ENCODE data around the gene DUOXA1. TPM values are rescaled to one million over a fixed set of nuclear protein-coding genes. Genes with fewer than 3 reads are reported as not detected.

The DUOXA1 gene
- total RNA-seq, 3 donors from 2014 or later, result 0.80 to 3.3 (median 1.0) TPM

GRCh38 chr15:45166834-45167630, 37.4 kb upstream of the DUOXA1 start:
- Histone ChIP-seq H3K36me3 (no peaks in the 10 kb centered on the region), H3K4me1 (no peaks in the 10 kb centered on the region), H3K27me3 (no peaks in the 10 kb centered on the region), H3K27ac (peak overlapping the region; percentile 97 to 99), H3K9me3 (no peaks in the 10 kb centered on the region), H3K4me3 (peak overlapping the region; percentile 55 to 92 (median 77))
- TF ChIP-seq, protein P1, sequence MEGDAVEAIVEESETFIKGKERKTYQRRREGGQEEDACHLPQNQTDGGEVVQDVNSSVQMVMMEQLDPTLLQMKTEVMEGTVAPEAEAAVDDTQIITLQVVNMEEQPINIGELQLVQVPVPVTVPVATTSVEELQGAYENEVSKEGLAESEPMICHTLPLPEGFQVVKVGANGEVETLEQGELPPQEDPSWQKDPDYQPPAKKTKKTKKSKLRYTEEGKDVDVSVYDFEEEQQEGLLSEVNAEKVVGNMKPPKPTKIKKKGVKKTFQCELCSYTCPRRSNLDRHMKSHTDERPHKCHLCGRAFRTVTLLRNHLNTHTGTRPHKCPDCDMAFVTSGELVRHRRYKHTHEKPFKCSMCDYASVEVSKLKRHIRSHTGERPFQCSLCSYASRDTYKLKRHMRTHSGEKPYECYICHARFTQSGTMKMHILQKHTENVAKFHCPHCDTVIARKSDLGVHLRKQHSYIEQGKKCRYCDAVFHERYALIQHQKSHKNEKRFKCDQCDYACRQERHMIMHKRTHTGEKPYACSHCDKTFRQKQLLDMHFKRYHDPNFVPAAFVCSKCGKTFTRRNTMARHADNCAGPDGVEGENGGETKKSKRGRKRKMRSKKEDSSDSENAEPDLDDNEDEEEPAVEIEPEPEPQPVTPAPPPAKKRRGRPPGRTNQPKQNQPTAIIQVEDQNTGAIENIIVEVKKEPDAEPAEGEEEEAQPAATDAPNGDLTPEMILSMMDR (IDR thresholded peaks at IDR 0.05), result peak; percentile 64 to 78 (median 65)
- TF ChIP-seq POLR2A (IDR thresholded peaks at IDR 0.05) (peak; percentile 43), POLR2AphosphoS5 (IDR thresholded peaks at IDR 0.05) (no peak)
- DNase-seq (ENCODE audit: low spot score in 2 of 2), result peak; percentile 77 to 83
- intact Hi-C loops (cut with DNase I; ENCODE audit: low total_unique reads), result no loop called here

- H3K27ac ChIP-seq, result peak overlapping the region in 1 of 2 donors; percentile 99
- no peaks in the 10 kb centered on the region for H3K4me1 ChIP-seq
- H3K4me3 ChIP-seq, result no peak overlapping the region
- TF ChIP-seq POLR2AphosphoS5 (IDR thresholded peaks at IDR 0.05) (no peak), POLR2A (IDR thresholded peaks at IDR 0.05) (no peak)
- TF ChIP-seq, protein P1 (IDR thresholded peaks at IDR 0.05), result no peak
- H3K36me3 ChIP-seq, result no peaks in the 10 kb centered on the region
- H3K27me3 ChIP-seq, result no peaks in the 10 kb centered on the region
- no peak for DNase-seq (ENCODE audit: low spot score in 2 of 2)
- intact Hi-C loops (cut with DNase I; ENCODE audit: low total_unique reads), result no loop called here
- no peaks in the 10 kb centered on the region for H3K9me3 ChIP-seq
These were observed 35.9 kb upstream of the DUOXA1 start for GRCh38 chr15:45165536-45165935.

DNA sequence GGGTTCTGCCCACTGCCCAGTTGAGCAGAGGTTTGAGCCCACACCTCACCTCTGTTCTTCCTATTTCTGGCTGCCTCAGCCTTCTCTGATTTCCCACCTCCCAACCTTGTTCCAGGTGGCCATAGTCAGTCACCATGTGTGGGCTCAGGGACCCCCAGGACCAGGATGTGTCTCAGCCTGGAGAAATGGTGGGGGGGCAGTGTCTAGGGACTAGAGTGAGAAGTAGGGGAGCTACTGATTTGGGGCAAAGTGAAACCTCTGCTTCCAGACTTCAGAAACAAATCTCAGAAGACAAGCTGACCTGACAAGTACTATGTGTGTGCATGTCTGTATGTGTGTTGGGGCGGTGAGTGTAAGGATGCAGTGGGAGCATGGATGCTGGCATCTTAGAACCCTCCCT, 35.2 kb upstream of the DUOXA1 start:
- intact Hi-C loops (cut with DNase I; ENCODE audit: low total_unique reads), result no loop called here
- no peaks in the 10 kb centered on the region for H3K9me3 ChIP-seq
- DNase-seq (ENCODE audit: low spot score in 2 of 2), result no peak
- no peak overlapping the region for H3K4me3 ChIP-seq
- no peaks in the 10 kb centered on the region for H3K4me1 ChIP-seq
- no peaks in the 10 kb centered on the region for H3K27me3 ChIP-seq
- H3K36me3 ChIP-seq, result no peaks in the 10 kb centered on the region
- H3K27ac ChIP-seq, result no peak overlapping the region
- no peak for TF ChIP-seq POLR2A (IDR thresholded peaks at IDR 0.05)
- no peak for TF ChIP-seq POLR2AphosphoS5 (IDR thresholded peaks at IDR 0.05)
- TF ChIP-seq, protein P1 (IDR thresholded peaks at IDR 0.05), result no peak

GRCh38 chr15:45163508-45163856, 33.8 kb upstream of the DUOXA1 start:
- H3K4me1 ChIP-seq, result no peaks in the 10 kb centered on the region
- no peak for TF ChIP-seq POLR2A (IDR thresholded peaks at IDR 0.05)
- TF ChIP-seq, protein P1 (IDR thresholded peaks at IDR 0.05), result no peak
- no peaks in the 10 kb centered on the region for H3K27me3 ChIP-seq
- H3K9me3 ChIP-seq, result no peaks in the 10 kb centered on the region
- no peak for DNase-seq (ENCODE audit: low spot score in 2 of 2)
- intact Hi-C loops (cut with DNase I; ENCODE audit: low total_unique reads), result no loop called here
- no peak overlapping the region for H3K4me3 ChIP-seq
- no peaks in the 10 kb centered on the region for H3K36me3 ChIP-seq
- peak overlapping the region; percentile 58 to 69 for H3K27ac ChIP-seq

DNA sequence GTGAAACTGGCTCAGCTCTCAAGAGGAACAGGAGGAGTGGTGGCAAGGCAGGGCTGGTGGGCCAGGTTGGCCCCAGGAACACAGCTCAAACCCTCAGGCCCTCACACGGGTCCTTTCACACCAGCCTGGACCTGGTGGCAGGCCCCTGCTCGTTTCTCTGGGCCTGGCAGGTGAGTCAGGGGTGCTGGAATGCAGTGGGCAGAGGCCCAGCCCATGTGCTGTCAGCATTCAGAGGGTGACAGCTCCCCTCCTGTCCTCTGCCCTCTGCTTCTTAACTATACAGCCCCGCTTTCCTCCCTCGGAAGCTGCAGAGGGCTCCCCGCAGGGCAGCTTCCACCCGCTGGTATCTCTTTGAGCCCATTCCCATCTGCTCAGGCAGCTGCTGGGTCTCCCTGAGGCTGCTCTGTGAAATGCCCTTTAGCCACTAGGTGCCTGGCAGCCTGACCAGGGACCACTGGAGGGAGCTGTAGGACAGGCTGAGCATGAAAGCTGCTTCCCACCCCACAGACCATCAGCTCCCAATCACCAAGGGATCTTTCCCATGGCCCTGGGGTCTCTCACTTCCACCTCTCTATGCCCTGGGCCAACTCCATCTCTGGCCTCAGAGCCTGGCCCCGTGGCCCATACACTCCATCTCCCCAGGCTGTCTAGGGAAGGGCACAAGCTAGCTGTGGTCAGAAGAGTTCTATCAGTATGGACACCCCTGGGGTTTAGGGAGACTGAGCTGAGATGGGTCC, 33.3 kb upstream of the DUOXA1 start:
- Histone ChIP-seq H3K9me3 (no peaks in the 10 kb centered on the region), H3K36me3 (no peaks in the 10 kb centered on the region), H3K4me1 (no peaks in the 10 kb centered on the region), H3K4me3 (no peak overlapping the region), H3K27ac (peak overlapping the region; percentile 58 to 69), H3K27me3 (no peaks in the 10 kb centered on the region)
- intact Hi-C loops (cut with DNase I; ENCODE audit: low total_unique reads), result no loop called here
- no peak for TF ChIP-seq POLR2A (IDR thresholded peaks at IDR 0.05)
- TF ChIP-seq, protein P1 (IDR thresholded peaks at IDR 0.05), result peak; percentile 29 to 89 (median 79)
- peak in 1 of 2 donors; percentile 79 for DNase-seq (ENCODE audit: low spot score in 2 of 2)

All from breast epithelium (tissue), 4 donors.